ENCODE results near the gene C14orf132. TPM values are rescaled to one million over a fixed set of nuclear protein-coding genes. Genes with fewer than 3 reads are reported as not detected.

The C14orf132 gene
- polyA plus RNA-seq, 3 donors: 31.1 to 33.6 (median 31.9) TPM

- no peak for DNase-seq (ENCODE audit: low read depth in 3 of 3, low spot score in 2 of 3)
Measured at GRCh38 chr14:96139879-96140278, 100.7 kb downstream of the C14orf132 start.

GRCh38 chr14:96140952-96141351 lies 101.8 kb downstream of the C14orf132 start:
- DNase-seq (ENCODE audit: low read depth in 3 of 3, low spot score in 2 of 3): no peak

Other genes with a start within 250 kb of the C14orf132 start
- 1 to 10 TPM in 1 of 3 donors, under 1 TPM in 2; 0.24 to 1.4 (median 0.37) TPM for gene TUNAR, start 162.5 kb upstream of the C14orf132 start, polyA plus RNA-seq (ENCODE audit: insufficient read length in 3 of 3)
- gene BDKRB2, start 165.5 kb downstream of the C14orf132 start, polyA plus RNA-seq (ENCODE audit: insufficient read length in 3 of 3): 1 to 10 TPM; 3.3 to 4.2 (median 3.6) TPM
- under 1 TPM; 0.19 to 0.26 (median 0.24) TPM for gene BDKRB1, start 216.8 kb downstream of the C14orf132 start, polyA plus RNA-seq (ENCODE audit: insufficient read length in 3 of 3)

All from right renal cortex interstitium (tissue), 3 donors.